22Rv1 (cell line): ENCODE measurements around the gene LRSAM1.
"Not testable (repeated sequence)": the region's sequence is repeated elsewhere in the genome, so short reads cannot be mapped to it uniquely, and the experiment has no call there.

Experiments
- H3K27ac ChIP-seq: fragments of 450-650 bp; 2 replicates; pipeline ENCODE4 v1.5.1; 2017
- CTCF ChIP-seq: fragments of 450-650 bp; IDR thresholded peaks from 2 replicates; pipeline ENCODE4 v1.5.1; 2017; ENCODE audit warnings: mild to moderate bottlenecking
- ZFX ChIP-seq: fragments of 450-650 bp; IDR thresholded peaks from 2 replicates; pipeline ENCODE4 v1.6.1; 2017; ENCODE audit warnings: antibody characterized with exemption, borderline replicate concordance

The LRSAM1 gene

DNA sequence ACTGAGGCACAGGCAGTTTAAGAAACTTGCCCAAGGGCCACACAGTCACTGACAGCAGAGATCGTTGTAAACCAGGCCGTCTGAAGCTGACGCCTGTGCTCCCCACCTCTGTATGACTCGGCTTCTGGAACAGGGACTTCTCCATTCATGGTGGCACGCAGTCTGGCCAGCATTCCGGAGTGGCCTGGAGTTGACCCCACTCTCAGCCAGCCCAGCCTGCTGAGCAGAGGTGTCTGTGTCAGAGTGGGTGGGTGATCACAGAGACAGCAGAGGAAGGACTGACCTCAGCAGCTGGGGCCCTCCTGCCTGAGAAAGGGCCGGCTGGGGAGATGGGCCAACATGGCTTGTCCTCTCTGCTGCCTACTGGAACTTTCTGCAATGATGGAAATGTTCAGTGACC, 12.6 kb downstream of the LRSAM1 start:
- no peak for TF ChIP-seq CTCF
- TF ChIP-seq ZFX: no peak
- H3K27ac ChIP-seq: no peak overlapping the region

DNA sequence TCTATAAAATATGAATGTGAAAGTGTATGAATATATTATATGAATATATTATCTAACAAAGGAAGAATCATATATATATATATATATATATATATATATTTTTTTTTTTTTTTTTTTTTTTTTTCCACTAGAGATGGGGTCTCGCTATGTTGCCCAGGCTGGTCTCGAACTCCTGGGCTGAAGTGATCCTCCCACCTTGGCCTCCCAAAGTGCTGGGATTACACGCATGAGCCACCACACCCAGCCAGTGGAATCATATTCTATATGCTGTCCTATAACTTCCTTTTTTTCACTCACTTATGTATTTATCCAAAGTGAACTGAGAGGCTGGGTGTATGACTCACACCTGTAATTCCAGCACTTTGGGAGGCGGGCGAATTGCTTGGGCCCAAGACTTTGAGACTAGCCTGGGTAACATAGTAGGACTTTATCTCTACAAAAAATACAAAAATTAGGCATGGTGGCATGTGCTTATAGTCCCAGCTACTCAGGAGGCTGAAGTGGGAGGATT, 15.2 kb downstream of the LRSAM1 start:
- not testable (repeated sequence) for H3K27ac ChIP-seq

GRCh38 chr9:127467621-127468020, 16.3 kb downstream of the LRSAM1 start:
- H3K27ac ChIP-seq: no peak overlapping the region
- TF ChIP-seq ZFX (no peak), CTCF (no peak)

- H3K27ac ChIP-seq: no peak overlapping the region
- TF ChIP-seq ZFX (no peak), CTCF (no peak)
These were observed 19.4 kb downstream of the LRSAM1 start for GRCh38 chr9:127470662-127471061.

DNA sequence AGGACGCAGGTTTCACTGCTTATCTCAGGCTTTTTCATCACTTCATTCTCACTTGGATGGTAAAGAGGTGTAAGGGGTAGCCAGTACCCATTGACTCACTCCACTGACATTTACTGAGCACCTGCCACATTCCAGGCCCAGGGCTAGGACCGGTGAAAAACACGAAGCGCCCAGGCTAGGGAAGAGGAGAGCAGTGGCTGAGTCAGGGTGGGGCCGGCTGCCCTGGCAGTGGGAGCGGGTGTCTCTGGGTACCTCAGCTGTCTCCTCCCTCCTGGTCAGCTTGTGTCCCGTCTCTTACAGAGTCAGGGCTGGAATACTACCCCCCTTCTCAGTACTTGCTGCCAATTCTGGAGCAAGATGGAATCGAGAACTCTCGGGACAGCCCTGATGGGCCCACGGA, 22.2 kb downstream of the LRSAM1 start:
- H3K27ac ChIP-seq: no peak overlapping the region
- TF ChIP-seq ZFX (no peak), CTCF (no peak)

DNA sequence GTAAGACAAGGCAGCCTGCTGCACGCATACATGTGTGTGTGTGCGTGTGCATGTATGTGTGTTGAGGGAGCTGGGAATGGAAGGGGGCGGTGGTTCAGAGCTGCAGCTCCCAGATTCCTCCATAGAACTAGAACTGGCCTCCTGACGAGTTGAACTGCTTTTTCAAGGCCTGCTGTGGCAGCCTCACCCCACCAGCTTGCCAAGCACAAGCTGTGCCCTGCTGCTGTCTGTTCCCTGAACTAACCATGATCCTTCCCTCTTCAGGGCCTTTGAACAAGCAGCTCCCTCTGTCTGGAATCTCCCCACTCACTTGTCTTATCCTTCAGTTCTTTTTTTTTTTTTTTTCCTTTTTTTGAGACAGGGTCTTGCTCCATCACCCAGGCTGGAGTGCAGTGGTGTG, 22.6 kb downstream of the LRSAM1 start:
- H3K27ac ChIP-seq: no peak overlapping the region
- TF ChIP-seq CTCF: no peak
- no peak for TF ChIP-seq ZFX

DNA sequence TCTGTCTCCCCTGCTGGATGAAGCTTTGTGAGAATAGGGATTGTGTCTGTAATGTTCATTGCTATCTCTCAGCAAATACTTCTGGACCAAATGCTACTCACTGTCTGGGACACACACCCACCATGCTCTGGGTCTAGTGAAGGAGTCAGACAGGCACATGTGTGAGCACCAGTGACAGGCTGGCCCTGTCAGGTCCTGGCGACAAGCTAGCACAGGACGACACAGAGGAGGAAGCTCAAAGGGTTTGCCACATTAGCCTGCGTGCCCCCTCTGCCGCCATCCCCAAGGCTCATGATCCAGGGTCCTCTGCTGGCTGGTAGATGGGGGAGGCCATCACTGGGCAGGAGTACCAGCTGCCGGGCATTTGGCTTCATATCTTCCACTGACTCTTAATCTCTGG, 23.3 kb downstream of the LRSAM1 start:
- no peak overlapping the region for H3K27ac ChIP-seq
- no peak for TF ChIP-seq CTCF
- no peak for TF ChIP-seq ZFX

DNA sequence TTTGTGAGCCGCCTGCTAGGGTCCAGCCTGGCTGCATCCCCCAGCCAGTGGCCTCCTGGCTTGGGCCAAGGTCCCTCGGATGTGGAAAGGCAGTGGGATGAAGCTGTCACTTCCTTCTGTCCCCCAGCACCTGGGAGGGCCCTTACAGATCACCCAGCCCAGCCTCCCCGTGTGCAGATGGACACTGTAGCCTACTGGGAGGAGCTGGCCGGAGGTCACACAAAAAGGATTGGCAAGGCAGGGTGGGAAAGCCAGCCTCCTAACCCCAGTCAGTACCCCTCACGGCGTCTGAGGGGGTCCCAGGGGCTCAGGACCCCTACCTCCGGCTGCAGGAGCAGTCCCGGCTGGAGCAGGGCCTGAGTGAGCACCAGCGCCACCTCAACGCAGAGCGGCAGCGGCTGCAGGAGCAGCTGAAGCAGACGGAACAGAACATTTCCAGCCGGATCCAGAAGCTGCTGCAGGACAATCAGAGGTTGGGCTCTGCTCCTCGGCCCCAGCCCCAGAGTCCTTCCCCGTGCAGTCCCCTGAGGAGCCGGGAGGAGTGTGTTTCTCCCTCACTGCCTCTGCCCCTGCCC, 28.3 kb downstream of the LRSAM1 start:
- no peak overlapping the region for H3K27ac ChIP-seq
- TF ChIP-seq CTCF: no peak
- no peak for TF ChIP-seq ZFX
